Embryonic facial prominence (tissue), 1 donor: ENCODE results near the gene KRTAP10-1.

Experiments
- DNase-seq: peaks from one replicate; pipeline ENCODE4 v3.0.0-alpha.2; 2016; ENCODE audit errors: extremely low spot score

Gene KRTAP10-1

GRCh38 chr21:44528634-44528995, 11.4 kb downstream of the KRTAP10-1 start:
- DNase-seq = no peak

DNA sequence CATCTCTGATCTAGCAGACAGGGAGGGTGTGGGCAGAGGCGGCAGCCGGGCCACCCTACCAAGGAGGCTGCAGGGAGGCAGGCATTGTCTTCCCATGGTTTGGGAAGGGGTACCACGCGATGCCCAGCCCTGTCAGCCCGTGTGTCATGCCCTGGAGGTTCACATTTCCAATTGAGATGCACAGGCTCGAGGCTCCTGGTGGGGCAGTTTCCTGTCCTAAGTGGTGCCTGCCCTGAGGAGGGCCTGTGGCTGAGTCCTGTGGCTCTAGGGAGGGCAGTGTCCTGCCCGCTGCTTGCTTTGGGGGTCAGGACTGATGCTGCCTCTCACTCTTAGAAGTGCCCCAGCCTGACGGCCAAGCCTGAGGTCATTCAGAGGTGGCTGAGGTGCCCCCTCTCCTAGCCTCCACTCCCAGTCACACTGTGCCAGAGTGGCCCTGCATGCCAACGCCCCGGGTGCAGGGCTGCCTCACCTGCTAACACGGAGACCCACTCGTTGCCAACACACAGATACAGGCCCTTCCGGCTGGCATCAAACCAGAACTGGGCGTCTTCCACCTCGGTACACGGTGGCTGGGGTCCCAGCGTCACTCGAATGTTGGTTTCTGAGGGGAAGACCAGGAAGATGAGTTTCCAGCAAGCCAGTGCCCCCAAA, 11.9 kb downstream of the KRTAP10-1 start:
- DNase-seq = no peak

- DNase-seq = no peak
Measured at GRCh38 chr21:44527156-44527982, 12.6 kb downstream of the KRTAP10-1 start.

DNA sequence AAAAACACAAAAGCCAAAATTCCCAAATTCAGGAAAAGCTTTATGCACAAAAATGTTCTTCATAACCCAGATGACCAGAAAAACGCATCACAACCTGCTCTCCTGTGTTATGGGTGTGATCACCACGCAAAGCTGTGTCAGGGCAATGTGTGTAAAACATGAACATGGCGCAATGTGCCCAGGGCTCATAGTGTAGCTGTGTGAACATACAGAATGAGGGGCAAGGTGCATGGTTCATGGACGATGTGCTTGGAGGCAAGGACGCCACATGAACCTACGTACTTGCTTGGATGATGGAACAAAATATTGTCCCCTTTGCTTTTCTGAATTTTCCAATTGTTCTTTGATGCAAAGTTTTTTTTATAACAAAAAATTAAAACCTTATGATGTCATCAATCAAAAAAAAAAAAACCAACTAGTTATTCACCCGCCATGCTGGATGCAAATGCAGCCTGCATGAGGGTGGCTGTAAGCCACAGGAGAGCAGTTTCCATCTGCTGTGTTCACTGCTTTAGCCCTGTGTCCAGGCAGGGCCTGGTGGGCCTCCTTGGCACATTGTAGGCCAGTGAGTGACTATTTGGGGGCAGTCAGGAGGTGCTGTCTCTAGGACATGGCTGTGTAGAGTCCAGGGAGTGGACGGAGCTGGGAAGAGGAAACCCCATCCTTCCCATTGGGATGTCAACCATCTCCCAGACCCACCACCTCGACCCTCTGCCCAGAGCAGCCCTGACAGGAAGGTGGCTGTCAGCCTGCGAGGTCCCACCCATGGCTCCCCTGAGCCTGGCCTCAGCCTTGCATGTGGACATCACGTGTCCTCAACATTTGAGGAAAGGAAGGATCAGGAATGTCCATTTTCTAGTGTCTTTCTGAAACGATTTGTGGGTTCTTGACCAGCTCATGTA, 13.6 kb downstream of the KRTAP10-1 start:
- no peak for DNase-seq

GRCh38 chr21:44525391-44526095, 14.5 kb downstream of the KRTAP10-1 start:
- DNase-seq = no peak

GRCh38 chr21:44524414-44525371, 15.3 kb downstream of the KRTAP10-1 start:
- no peak for DNase-seq

DNA sequence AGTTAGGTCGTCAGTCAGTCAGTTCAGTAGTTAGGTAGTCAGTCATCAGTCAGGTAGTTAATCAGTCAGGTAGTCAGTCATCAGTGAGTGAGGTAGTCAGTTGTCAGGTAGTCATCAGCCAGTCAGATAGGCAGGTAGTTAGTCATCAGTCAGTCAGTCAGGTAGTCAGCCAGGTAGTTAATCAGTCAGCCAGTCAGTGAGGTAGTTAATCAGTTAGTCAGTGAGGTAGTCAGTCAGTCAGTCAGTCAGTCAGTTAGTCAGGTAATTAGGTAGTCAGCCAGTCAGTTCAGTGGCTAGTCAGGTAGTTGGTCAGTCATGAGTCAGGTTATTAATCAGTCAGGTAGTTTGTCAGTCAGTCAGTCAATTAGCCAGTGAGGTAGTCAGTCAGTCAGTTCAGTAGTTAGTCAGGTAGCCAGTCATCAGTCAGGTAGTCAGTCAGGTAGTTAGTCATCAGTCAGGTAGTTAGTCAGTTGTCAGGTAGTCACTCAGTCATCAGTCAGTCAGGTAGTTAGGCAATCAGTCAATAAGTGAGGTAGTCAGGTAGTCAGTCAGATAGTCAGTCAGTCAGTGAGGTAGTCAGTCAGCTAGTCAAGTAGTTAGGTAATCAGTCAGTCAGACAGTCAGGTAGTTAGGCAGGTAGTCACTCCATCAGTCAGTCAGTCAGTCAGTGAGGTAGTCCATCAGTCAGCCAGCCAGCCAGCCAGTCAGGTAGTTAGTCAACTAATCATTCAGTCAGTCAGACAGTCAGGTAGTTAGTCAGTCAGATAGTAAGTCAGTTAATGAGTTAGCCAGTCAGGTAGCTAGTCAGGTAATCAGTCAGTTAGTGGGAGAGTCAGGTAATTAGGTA, 16.2 kb downstream of the KRTAP10-1 start:
- no peak for DNase-seq

GRCh38 chr21:44522753-44523204, 17.2 kb downstream of the KRTAP10-1 start:
- DNase-seq = no peak

GRCh38 chr21:44521928-44522752, 17.9 kb downstream of the KRTAP10-1 start:
- no peak for DNase-seq

GRCh38 chr21:44521301-44521927, 18.6 kb downstream of the KRTAP10-1 start:
- no peak for DNase-seq

DNA sequence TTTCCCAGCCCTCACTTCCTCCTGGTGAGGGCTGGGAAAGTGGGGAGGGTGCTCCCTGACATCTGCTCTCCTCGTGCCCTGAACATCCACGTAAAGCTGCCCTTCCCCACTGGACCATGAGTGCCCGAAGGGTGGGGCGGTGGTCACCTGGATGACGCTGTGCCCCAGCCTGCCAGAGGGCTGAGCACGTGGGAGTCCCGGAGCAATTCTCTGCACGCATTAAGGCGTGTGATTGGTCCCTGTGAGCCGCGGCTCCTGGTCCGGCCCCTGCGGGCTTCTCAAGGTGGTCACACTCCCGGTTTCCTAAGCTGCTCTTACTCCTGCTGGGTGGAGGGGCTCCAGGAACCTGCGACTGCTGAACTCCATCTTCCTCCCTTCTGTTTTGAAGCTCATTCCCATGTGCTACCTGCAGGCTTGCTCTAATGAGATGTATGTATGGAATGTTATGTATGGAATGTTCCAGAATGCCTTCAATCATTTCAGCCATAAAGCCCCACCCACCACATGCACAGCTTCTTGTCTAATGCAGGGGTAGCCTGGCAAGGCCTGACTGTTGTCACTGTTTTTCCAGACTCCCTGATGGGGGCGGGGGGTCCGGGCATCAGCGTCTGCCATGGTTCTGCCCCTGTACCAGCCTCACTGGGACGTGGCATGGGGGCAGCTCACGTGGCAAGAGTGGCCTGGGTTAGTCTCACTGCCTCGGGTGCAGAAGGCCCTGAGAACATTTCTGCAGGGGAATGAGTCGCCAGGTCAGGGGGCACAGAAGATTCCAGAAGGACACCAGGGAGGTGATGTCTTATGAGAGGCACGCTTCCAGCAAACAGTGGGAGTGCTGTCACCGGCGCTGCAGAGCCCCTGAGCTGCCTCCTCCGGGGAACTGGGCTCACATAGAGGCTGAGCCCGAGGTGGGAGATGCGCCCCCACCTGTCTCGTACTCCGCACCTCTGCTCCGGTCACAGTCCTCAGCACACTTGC, 19.4 kb downstream of the KRTAP10-1 start:
- no peak for DNase-seq

DNA sequence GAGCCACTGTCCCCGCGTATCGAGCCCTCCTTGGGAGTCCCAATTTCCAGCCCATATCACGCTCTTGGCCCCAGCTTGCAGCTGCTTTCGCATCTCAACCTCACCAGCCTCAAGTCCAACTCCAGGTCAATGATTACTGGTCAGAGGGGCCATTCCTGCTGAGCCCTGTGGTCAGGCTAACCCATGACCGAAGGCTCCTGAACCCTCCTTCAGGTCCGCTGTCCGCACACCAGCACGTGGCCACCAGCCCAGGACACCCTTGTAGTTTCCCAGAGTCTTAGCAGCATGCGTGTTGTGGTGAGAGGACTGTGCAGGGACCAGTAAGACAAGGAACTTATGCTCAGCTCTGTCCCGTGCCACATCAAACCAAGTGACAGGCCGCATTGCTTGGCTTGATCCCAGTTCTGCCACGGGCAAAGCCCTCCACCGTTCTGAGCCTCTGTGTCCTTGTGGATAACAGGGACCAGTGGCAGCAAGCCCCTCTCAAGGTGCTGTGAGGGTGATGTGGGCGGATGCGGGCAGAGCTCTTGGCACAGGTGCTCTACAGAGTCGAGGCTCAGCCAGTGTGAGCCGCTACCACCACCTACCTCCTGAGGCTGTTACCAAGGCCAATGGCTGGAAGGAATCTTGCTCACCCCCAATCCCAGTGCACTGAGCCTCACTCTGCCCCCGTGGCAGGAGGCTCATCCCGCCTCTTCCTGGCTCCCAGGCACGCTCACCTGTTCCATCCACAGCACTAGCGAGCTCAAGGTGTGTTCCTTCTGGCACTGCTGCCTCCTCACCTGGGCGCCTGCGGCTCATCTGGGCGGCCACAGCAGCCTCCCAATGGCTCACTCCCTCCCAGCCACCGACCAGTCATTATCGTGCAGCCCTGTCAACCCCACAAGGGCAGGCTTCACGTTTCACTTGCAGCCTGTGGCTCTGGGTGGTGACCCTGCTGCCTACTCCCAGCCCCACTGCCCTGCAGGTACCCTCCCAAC, 20.4 kb downstream of the KRTAP10-1 start:
- no peak for DNase-seq

GRCh38 chr21:44518686-44519085, 21.3 kb downstream of the KRTAP10-1 start:
- no peak for DNase-seq

DNA sequence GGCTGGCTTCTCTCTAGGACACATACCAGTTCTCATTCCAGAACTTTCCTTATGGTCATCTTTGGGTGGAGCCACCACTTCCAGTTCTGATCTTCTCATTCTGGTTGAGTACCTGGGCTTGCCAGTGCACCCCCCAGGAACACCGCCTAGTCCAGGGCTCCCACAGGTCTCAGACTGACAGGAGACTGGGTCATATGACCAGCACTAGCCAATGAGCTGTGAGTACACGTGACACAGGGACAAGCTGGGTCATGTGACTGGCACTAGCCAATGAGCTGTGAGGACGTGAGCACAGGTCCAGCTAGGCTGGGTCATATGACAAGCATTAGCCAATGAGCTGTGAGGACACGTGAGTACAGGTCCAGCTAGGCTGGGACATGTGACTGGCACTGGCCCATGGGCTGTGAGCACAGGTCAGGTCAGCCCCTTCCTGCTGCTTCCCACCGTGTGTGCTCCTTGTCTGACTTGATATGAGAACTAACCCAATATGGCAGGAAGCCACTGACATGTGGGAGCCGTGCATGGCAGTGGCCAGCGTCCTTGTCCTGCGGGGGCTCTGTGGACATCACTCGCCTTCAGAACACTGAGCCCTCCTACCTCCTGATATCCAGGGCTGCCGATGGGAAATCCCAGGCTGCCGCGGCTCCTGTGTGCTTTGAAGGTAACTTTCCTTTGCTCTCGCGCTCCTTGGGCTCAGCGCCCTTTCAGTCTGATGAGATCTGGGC, 22.7 kb downstream of the KRTAP10-1 start:
- DNase-seq = no peak

DNA sequence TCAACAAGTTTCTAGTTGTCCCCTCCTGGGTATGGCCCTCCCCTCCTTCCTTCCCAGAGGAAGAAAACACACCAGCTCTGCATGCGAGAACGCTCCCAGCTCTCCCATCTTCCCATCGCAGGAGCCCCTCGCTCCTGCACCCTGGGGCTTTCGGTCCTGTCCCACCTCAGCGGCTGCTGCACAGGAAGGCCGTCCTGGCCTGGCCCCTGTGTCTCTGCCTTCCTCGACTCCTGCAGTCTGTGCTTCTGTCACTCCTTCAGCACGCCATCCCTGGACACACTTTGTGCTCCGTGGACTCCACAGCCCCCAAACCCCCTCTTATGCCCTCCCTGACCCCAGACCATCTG, 23.2 kb downstream of the KRTAP10-1 start:
- DNase-seq = no peak
